Activated CD4-positive, alpha-beta T cell treated with anti-CD3 and anti-CD28 coated beads for 1 hour (primary cell): ENCODE data around the gene PET117.
"Not testable (repeated sequence)": the region's sequence is repeated elsewhere in the genome, so short reads cannot be mapped to it uniquely, and the experiment has no call there.

Experiments
- DNase-seq: peaks from one replicate; pipeline ENCODE4 v3.0.0-alpha.2; 2020

The PET117 gene

DNA sequence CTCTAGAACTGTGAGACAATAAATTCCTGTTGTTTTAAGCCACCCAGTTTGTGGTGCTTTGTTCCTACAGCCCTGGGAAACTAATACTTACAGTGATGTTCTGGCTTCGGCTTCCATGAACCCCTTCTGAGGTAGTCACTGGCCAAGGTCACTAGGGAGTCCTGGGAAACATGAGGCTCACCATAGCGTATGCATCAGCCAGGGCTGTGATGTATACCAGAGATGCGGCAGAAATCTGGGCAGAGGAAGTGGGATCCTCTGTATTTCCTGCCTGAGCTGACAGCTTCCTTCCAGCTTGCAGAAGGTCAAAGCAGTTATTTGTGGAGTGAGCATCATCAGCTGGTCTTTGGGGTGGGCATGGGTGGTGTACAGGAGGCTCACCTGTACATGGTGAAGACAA, 27.9 kb downstream of the PET117 start:
- DNase-seq: no peak

DNA sequence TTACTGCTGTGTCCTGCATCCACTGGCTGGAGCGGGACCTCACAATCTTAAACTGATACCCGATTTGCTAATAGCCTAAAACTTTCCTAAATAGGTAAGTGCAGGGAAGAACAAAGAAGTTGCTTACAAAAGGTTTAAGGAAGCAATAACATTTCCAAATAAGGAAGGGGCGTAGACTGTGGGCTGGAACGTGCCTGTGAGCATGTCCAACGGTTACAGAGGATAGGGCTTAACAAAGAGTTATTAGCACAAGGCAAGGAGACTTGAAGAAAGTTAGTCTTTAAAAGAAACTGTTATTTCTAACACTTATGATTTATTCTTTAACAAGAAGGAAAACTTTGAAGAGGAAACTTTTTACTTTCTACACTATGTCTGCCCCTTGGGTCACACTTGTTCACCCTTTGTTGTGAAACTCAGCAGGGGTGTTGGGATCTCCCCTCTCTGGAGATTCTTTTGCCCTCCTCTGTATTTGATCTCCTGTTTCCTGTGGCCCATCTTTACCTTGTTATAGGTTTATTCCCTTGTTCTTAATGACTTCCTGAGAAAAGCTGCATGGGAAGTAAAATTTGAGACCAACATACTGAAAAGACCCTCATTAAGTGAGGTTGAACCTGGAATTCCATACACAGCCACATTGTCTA, 28.7 kb downstream of the PET117 start:
- no peak for DNase-seq

DNA sequence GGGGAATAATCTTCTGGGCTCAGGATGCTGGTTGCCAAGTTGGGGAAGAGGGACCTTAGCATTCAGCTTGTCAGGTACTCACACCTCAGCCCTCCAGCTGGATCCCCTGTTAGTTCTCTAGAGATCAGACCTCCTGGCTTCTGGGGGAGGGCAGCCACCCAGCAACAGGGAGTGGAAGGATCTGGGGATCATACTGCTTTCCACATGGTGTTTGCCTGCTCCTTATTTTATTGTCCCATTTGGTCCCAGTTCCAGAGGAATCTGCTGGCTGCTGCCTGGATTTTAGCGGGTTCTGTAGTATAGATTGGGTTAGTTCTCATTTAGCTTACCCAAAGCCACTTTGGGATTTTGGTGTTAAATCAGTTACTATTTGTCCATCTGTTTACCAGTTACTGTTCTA, 29.3 kb downstream of the PET117 start:
- DNase-seq: no peak

- no peak for DNase-seq
Measured at GRCh38 chr20:18172379-18172778, 34.7 kb downstream of the PET117 start.

GRCh38 chr20:18174906-18175683, 37.4 kb downstream of the PET117 start:
- no peak for DNase-seq

GRCh38 chr20:18176318-18176785, 38.7 kb downstream of the PET117 start:
- DNase-seq: no peak

- not testable (repeated sequence) for DNase-seq
Measured at GRCh38 chr20:18180366-18180765, 42.7 kb downstream of the PET117 start.

GRCh38 chr20:18180815-18181214, 43.2 kb downstream of the PET117 start:
- DNase-seq: no peak

DNA sequence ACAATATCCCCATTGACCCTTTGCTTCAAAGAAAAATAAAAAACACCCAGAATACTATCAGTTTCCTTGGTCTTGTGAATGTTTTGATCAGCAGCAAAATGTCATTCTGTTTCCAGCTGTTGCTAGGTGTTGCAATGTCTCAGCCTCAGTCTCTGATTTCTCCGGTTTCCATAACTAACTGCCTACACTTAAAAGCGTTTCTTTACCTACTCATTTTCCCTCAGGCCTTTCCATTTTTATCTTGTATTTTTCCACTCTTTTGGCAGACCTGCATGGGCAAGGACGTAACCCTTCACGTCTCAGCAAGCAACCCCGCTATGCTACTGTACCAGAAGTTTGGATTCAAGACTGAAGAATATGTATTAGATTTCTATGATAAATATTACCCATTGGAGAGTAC, 49.4 kb downstream of the PET117 start:
- no peak for DNase-seq

GRCh38 chr20:18188434-18188833, 50.8 kb downstream of the PET117 start:
- no peak for DNase-seq

DNA sequence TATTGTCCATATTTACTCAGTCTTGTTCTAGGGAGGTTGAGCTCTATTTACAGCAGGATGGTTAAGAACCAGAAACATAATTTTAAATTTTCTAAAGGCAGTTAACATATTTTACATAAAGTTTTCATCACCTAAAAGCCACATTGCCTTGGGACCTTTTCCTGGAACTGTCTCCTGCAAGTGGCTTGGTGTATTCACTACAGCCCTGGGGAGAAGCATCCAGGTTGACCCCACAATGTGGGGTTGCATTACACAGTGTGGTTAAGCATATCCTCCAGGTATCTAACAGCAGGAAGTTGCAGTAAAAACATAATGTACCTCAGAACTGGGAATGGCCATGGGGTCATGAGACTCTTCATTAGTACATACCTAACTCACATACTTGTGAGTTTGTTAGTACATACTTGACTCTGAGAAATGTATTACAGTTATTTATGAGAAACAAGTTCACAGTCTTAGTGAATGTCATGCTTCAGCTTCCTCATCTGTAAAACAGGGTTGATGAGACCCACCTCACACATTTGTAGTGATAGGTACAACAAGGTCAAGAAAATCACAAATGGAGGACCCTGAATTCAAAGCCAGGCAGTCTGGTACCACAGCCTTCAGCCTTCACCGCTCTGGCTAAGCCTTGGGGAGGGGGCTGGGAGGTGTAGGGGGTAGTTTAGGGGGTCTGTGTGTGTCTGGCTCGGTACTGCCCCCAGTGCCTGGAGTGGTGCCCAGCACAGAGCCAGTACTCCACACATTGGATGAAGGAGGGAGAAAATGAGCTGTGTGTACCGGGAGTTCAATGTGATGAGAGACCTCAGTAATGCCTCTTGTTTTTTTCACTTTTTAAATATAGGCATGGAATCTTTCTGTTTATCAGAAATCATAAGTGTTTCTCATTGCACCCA, 52.9 kb downstream of the PET117 start:
- no peak for DNase-seq

GRCh38 chr20:18191306-18191705, 53.6 kb downstream of the PET117 start:
- DNase-seq: no peak
